Fibroblast of skin of left biceps (primary cell): ENCODE measurements around the gene TMEM8B.

Source experiments
- DNase-seq, 2 experiments: peaks; one replicate each; pipeline ENCODE4 v3.0.0-alpha.2; 2013; ENCODE audit warnings: low read depth in 2 of 2

The TMEM8B gene

GRCh38 chr9:35841645-35841900 lies 12.5 kb downstream of the TMEM8B start:
- no peak for DNase-seq

GRCh38 chr9:35842020-35842745 lies 13.2 kb downstream of the TMEM8B start:
- no peak for DNase-seq

GRCh38 chr9:35842795-35843194 lies 13.8 kb downstream of the TMEM8B start:
- no peak for DNase-seq

GRCh38 chr9:35844628-35845270 lies 15.7 kb downstream of the TMEM8B start:
- peak; percentile 75 to 78 for DNase-seq

GRCh38 chr9:35845824-35846771 lies 17.1 kb downstream of the TMEM8B start:
- DNase-seq: no peak

- peak; percentile 32 to 42 for DNase-seq
These were observed 19.0 kb downstream of the TMEM8B start for GRCh38 chr9:35847792-35848572.

- no peak for DNase-seq
These were observed 23.3 kb downstream of the TMEM8B start for GRCh38 chr9:35852267-35852815.

- DNase-seq: no peak
These were observed 24.1 kb downstream of the TMEM8B start for GRCh38 chr9:35852876-35853865.

GRCh38 chr9:35854091-35854762 lies 25.2 kb downstream of the TMEM8B start:
- DNase-seq: no peak

GRCh38 chr9:35856206-35856605 lies 27.2 kb downstream of the TMEM8B start:
- no peak for DNase-seq

GRCh38 chr9:35856882-35857281 lies 27.9 kb downstream of the TMEM8B start:
- no peak for DNase-seq

GRCh38 chr9:35858458-35858857 lies 29.4 kb downstream of the TMEM8B start:
- DNase-seq: no peak

GRCh38 chr9:35859310-35859989 lies 30.4 kb downstream of the TMEM8B start:
- no peak for DNase-seq

- no peak for DNase-seq
These were observed 30.9 kb downstream of the TMEM8B start for GRCh38 chr9:35859990-35860339.

GRCh38 chr9:35861161-35861897 lies 32.3 kb downstream of the TMEM8B start:
- no peak for DNase-seq

GRCh38 chr9:35862328-35862727 lies 33.3 kb downstream of the TMEM8B start:
- DNase-seq: no peak

- DNase-seq: no peak
These were observed 34.6 kb downstream of the TMEM8B start for GRCh38 chr9:35863583-35863982.

- no peak for DNase-seq
These were observed 35.7 kb downstream of the TMEM8B start for GRCh38 chr9:35864695-35865255.
